Skeletal muscle tissue (tissue), 4 donors: ENCODE measurements around the gene PRKN. TPM values are rescaled to one million over a fixed set of nuclear protein-coding genes. Genes with fewer than 3 reads are reported as not detected.

ENCODE experiments used
- H3K27ac ChIP-seq: one replicate; pipeline ENCODE4 v1.7.0; 2013; ENCODE audit warnings: mild to moderate bottlenecking, low read depth, low read length, inconsistent platforms
- H3K27me3 ChIP-seq, 3 donors: one replicate each; pipeline ENCODE4 v1.7.0; 2013; ENCODE audit warnings: low read length in 3 of 3; ENCODE audit not compliant: control insufficient read depth in 3 of 3, insufficient read depth in 3 of 3
- H3K36me3 ChIP-seq, 3 donors: one replicate each; pipeline ENCODE4 v1.7.0; 2013; ENCODE audit warnings: low read length in 3 of 3; ENCODE audit not compliant: control insufficient read depth in 3 of 3, insufficient read depth in 3 of 3
- H3K4me1 ChIP-seq, 3 donors: one replicate each; pipeline ENCODE4 v1.7.0; 2013; ENCODE audit warnings: low read length in 3 of 3, mild to moderate bottlenecking in 3 of 3; ENCODE audit not compliant: control insufficient read depth in 3 of 3, insufficient read depth in 3 of 3
- H3K4me3 ChIP-seq, 3 donors: one replicate each; pipeline ENCODE4 v1.7.0; 2013; ENCODE audit warnings: low read length in 3 of 3
- H3K9ac ChIP-seq, 3 donors: one replicate each; pipeline ENCODE4 v1.7.0; 2013; ENCODE audit warnings: low read length in 3 of 3, mild to moderate bottlenecking in 3 of 3, moderate library complexity in 2 of 3, low read depth in 1 of 3
- H3K9me3 ChIP-seq, 3 donors: one replicate each; pipeline ENCODE4 v1.7.0; 2013; ENCODE audit warnings: low read length in 3 of 3; ENCODE audit not compliant: control insufficient read depth in 3 of 3
- total RNA-seq: library from RNA; depleted of rRNA; stranded (reverse); fragments of >200 nt; gene quantifications from one replicate; pipeline ENCODE4 v1.2.3, GENCODE V29; 2014
- donor health status: Osteomylitis.

PRKN gene
- total RNA-seq, 1 donor from 2014 or later = 16.7 TPM

DNA sequence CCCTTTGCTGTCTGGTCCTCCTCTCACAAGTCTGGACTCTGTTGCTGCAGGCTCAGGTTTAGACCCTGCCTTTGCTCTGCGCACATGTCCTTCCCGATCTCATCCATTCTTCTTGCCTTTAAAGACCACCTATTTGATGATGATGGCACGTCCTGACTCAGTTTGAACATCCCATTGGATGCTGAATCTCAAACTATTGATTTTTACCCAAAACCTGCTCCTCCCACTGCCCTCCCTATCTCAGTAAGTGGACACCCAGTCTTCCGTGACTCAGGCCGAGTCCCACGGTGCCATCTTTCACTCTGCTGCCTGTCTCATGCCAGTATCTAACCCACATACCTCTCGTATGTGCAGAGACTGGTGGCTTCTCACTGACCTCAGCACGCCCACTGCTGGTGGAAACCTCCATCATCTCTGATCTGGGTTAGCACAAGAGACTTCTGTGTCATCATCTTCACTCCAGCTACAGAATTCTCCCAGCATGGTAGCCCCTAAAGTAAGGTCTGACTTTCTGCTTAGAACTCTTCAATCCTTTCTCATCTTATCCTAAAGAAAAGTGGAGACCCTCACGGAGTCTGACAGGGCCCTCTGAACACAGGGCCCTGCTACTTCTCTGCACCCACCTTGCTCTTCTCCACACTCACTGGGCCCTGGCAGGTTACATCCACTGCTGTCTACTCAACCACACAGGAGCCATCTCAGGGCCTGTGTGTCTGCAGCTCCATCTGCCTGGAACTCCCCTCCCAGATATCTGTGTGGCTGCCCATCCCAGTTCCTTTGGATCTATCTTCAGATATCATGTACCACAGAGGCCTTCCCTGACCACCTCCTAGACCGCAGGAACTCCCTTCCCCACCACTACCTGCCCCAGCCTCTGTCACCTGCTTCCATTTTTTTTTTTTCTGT is 1066.6 kb downstream of the PRKN start:
- H3K27ac ChIP-seq = no peak overlapping the region
- no peaks in the 10 kb centered on the region for H3K4me1 ChIP-seq
- H3K27me3 ChIP-seq = no peaks in the 10 kb centered on the region
- peaks cover 0 to 4% (median 0%) of the 10 kb centered on the region in 3 donors for H3K9me3 ChIP-seq
- no peak overlapping the region for H3K9ac ChIP-seq
- H3K36me3 ChIP-seq = no peaks in the 10 kb centered on the region
- no peak overlapping the region for H3K4me3 ChIP-seq

DNA sequence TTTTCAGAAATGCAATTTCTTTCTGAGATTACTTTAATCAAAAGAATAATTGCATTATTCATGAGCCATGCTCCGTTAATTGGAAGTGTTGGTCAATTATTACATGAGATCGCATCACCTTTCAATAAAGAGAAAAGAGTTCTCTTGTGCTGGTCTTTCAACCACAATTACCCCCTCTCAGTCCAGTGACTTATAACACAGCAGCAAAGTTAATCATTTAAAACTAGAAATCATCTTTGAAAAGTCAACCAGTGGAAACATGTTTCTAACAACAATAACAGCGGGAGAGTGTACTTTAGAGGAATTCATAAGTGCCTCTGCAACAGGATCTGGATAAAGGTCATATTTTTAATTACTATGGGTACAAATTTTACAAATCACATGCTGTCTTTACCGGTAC is 1069.4 kb downstream of the PRKN start:
- Histone ChIP-seq H3K4me1 (no peaks in the 10 kb centered on the region), H3K27ac (no peak overlapping the region), H3K27me3 (no peaks in the 10 kb centered on the region), H3K9me3 (peaks cover 0 to 1% (median 0%) of the 10 kb centered on the region in 3 donors), H3K36me3 (no peaks in the 10 kb centered on the region), H3K4me3 (no peak overlapping the region), H3K9ac (no peak overlapping the region)

DNA sequence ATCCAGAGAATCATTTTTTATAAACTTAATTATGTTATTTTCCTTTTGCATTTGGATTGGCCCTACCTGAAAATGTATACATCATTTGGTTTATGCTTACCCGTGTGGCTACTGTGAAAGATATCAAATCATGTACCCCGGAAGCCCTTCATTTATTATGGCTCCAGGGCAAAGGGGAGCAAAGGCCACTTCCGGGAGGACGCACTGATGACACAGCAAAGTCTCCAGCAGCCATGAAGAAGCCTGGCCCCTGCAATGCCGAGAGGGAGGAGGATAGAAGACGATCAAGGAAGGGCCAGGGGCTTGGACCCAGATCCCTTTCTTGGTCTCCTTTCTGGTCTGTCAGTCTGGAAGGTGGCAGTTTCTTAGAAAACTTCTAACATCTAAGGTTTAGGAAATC is 1073.4 kb downstream of the PRKN start:
- no peak overlapping the region for H3K4me3 ChIP-seq
- no peaks in the 10 kb centered on the region for H3K36me3 ChIP-seq
- H3K27ac ChIP-seq = no peak overlapping the region
- H3K9ac ChIP-seq = no peak overlapping the region
- H3K27me3 ChIP-seq = no peaks in the 10 kb centered on the region
- H3K4me1 ChIP-seq = no peaks in the 10 kb centered on the region
- H3K9me3 ChIP-seq = peaks cover 0 to 5% (median 2%) of the 10 kb centered on the region in 3 donors

DNA sequence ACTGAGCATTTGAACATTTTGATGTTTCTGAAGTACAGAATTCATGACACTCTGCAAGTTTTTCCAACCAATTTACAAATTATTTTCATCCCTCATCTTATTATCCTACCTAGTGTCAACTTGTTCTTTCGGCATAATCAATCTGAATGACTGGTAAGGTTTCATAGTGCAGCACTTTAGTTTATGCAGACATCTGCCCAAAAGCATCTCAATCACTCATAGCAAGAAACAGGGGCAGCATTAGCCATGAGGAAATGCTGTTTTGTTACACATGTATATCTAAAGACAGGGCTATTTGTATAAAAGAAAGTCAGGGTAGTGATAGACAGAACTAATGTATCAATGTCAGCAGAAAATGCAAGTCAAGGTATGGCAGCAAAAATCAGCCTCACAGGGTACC is 1075.6 kb downstream of the PRKN start:
- H3K9ac ChIP-seq = no peak overlapping the region
- no peaks in the 10 kb centered on the region for H3K36me3 ChIP-seq
- no peak overlapping the region for H3K27ac ChIP-seq
- no peaks in the 10 kb centered on the region for H3K4me1 ChIP-seq
- H3K9me3 ChIP-seq = peaks cover 0 to 5% (median 2%) of the 10 kb centered on the region in 3 donors
- H3K27me3 ChIP-seq = no peaks in the 10 kb centered on the region
- H3K4me3 ChIP-seq = no peak overlapping the region

DNA sequence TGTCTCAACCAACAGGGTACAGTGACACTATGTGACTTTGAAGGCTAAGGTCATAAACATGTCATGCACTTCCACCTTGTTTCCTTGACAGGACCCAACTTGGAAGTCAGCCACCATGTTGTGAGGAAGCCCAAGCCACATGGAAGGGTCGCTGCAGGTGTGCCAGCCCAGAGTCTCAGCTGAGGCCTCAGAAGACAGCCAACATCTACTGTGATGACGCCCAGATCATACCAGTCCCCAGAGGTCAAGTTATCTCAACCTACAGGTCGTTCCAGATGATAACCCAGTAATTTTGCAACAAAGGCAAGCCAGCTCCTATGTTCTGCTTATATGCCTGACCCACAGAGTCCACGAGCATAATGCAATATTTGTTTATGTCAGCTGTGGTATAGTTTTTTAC is 1077.7 kb downstream of the PRKN start:
- no peaks in the 10 kb centered on the region for H3K4me1 ChIP-seq
- H3K27ac ChIP-seq = no peak overlapping the region
- no peaks in the 10 kb centered on the region for H3K27me3 ChIP-seq
- H3K36me3 ChIP-seq = no peaks in the 10 kb centered on the region
- H3K9ac ChIP-seq = no peak overlapping the region
- peaks cover 2 to 5% (median 3%) of the 10 kb centered on the region in 3 donors for H3K9me3 ChIP-seq
- H3K4me3 ChIP-seq = no peak overlapping the region

DNA sequence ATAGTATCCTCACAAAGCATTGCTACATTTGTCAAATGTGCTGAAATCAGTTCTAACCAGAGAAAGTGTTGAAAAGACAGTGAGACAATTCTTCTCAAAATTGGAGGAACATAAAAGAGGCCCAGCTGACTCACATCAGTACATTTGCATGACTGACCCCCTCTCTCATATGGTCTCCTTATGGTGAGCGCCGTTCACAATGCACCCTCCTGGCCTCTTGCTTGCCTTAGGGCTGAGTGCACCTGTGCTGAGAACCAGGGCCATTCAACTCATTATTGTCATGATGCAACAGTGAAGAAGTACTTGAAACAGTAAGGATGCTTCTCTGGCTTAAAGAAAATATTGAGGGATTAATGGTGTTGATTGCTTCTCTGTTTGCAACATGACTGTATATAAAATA is 1078.5 kb downstream of the PRKN start:
- H3K9me3 ChIP-seq = peaks cover 2 to 5% (median 3%) of the 10 kb centered on the region in 3 donors
- no peak overlapping the region for H3K9ac ChIP-seq
- H3K27me3 ChIP-seq = no peaks in the 10 kb centered on the region
- H3K4me3 ChIP-seq = no peak overlapping the region
- H3K27ac ChIP-seq = no peak overlapping the region
- H3K4me1 ChIP-seq = no peaks in the 10 kb centered on the region
- no peaks in the 10 kb centered on the region for H3K36me3 ChIP-seq

DNA sequence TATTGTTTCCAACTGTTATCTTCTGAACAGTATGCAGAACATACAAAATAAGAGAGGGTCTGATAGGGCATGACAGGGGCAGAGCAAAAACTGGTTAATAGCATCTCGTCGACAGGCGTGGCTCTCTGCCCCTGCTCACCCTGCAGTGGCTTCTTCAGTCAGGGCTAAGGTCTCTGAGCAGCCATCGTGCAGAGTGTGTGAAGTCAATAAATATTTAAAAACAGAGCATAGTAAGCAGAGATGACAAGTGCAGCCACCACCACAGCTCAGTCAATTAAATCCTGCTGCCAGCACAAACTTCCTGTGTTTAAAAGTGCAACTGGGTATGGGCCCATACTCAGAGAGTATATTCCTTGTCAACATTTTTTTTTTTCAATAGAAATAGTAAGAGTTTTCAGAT is 1080.3 kb downstream of the PRKN start:
- H3K4me1 ChIP-seq = no peaks in the 10 kb centered on the region
- no peak overlapping the region for H3K27ac ChIP-seq
- H3K9me3 ChIP-seq = peaks cover 2 to 5% (median 3%) of the 10 kb centered on the region in 3 donors
- no peaks in the 10 kb centered on the region for H3K27me3 ChIP-seq
- H3K4me3 ChIP-seq = no peak overlapping the region
- no peak overlapping the region for H3K9ac ChIP-seq
- no peaks in the 10 kb centered on the region for H3K36me3 ChIP-seq

DNA sequence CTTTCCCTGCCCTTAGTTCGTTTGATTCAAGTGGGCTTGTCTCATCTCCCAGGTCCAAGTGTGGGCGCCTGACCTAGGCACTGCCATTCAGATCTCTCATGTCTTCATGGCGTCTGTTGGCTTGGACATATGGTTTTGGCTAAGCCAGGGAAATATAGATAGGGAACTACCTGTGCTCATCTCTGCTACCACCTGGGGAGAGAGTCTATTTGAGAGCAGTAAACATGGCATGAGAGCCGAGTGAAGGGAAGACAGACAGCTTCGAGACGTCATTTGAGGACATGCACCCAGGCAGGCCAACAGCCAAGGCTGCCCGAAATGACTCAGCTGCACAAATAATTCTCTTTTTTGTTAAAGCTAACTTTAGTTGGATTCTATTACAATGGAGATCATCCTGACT is 1083.0 kb downstream of the PRKN start:
- Histone ChIP-seq H3K27me3 (no peaks in the 10 kb centered on the region), H3K27ac (no peak overlapping the region), H3K9me3 (peaks cover 0 to 3% (median 0%) of the 10 kb centered on the region in 3 donors), H3K4me1 (no peaks in the 10 kb centered on the region), H3K36me3 (no peaks in the 10 kb centered on the region), H3K4me3 (no peak overlapping the region), H3K9ac (no peak overlapping the region)

DNA sequence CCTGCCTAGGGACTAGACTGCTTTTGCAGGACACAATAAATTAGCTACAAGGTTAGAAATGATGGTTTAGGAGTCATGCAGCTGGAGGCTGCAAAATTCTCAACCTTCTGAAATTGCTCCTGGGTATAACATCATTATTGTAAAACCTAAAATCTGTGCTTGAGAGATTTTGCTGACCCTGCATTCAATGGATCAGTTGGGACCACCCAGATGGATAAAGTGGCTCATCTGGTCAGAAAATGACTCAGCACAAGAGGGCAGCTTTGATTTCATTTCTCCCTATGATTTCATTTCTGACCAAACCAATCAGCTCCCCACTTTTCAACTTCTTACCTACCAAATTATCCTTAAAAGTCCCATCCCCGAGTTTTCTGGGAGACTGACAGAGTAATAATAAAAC is 1086.4 kb downstream of the PRKN start:
- H3K27ac ChIP-seq = no peak overlapping the region
- no peak overlapping the region for H3K4me3 ChIP-seq
- H3K9me3 ChIP-seq = peaks cover 0 to 3% (median 0%) of the 10 kb centered on the region in 3 donors
- no peaks in the 10 kb centered on the region for H3K36me3 ChIP-seq
- H3K27me3 ChIP-seq = no peaks in the 10 kb centered on the region
- no peaks in the 10 kb centered on the region for H3K4me1 ChIP-seq
- no peak overlapping the region for H3K9ac ChIP-seq

DNA sequence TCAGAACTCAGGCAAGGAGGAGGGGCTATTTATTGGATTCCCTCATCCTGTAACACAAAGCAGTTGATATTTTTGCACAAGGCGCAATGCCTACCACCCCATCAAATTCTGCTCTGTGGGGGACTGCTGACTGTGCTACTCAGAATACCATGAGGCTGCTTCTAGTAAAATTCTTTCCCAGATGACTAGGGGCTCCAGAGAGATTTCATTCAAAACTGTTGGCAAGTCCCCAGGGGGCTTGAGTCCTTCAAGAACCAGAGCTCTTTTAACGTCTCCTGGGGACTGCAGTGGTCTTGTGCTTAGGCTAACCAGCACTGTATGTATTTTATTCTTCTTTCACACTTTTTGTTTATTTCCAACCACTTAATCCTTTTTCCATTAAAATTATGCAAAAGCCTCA is 1087.8 kb downstream of the PRKN start:
- Histone ChIP-seq H3K4me1 (no peaks in the 10 kb centered on the region), H3K27ac (no peak overlapping the region), H3K9ac (no peak overlapping the region), H3K36me3 (no peaks in the 10 kb centered on the region), H3K4me3 (no peak overlapping the region), H3K9me3 (peaks cover 0 to 3% (median 0%) of the 10 kb centered on the region in 3 donors), H3K27me3 (no peaks in the 10 kb centered on the region)
